Psoas muscle (tissue), 8 donors: Measurements from ENCODE around the gene APH1A. TPM values are rescaled to one million over a fixed set of nuclear protein-coding genes. Genes with fewer than 3 reads are reported as not detected.
A peak's percentile ranks its signal among the peaks of the same experiment; 100 is the strongest.

Experiments
- ATAC-seq, 4 donors: fragments of 200-7000 bp; cut with Tn5 transposase; one replicate each; pipeline ENCODE4 v1.9.1; 2020; ENCODE audit warnings: moderate library complexity in 3 of 4, mild to moderate bottlenecking in 2 of 4
- DNase-seq, 2 donors: peaks; one replicate each; pipeline ENCODE4 v3.0.0-alpha.2; 2020
- H3K27ac ChIP-seq: fragments of 200-600 bp; one replicate; pipeline ENCODE4 v1.8.0; 2022
- H3K27me3 ChIP-seq, 3 donors: fragments of 200-600 bp in 1 of 3; one replicate each; pipeline versions ENCODE4 v1.6.1 to v1.8.0; 2013 to 2022; ENCODE audit warnings: low read length in 2 of 3, mild to moderate bottlenecking in 2 of 3, moderate library complexity in 1 of 3; ENCODE audit not compliant: insufficient read depth in 3 of 3
- H3K36me3 ChIP-seq, 2 donors: fragments of 200-600 bp in 1 of 2; one replicate each; pipeline versions ENCODE4 v1.6.1 to v1.8.0; 2013 to 2022; ENCODE audit warnings: low read depth in 1 of 2, mild to moderate bottlenecking in 1 of 2, moderate library complexity in 1 of 2; ENCODE audit not compliant: insufficient read depth in 1 of 2
- H3K4me1 ChIP-seq: fragments of 200-600 bp; one replicate; pipeline ENCODE4 v1.8.0; 2022
- H3K4me3 ChIP-seq: fragments of 200-600 bp; one replicate; pipeline ENCODE4 v1.8.0; 2022; ENCODE audit warnings: mild to moderate bottlenecking
- H3K9me3 ChIP-seq: fragments of 200-600 bp; one replicate; pipeline ENCODE4 v1.8.0; 2022
- WGBS, 3 donors: extraction: QIAGEN DNeasy Blood & Tissue Kit; methylation state at CpG; one replicate each; pipeline versions ENCODE4 v1.1.6 to v1.1.7; 2013; 5-methylcytosine and 5-hydroxymethylcytosine counted together
- intact Hi-C, 2 donors: fragments of 100-400 bp; cut with DNase I; formaldehyde crosslinking; loops; one replicate each; pipeline versions ENCODE4 v1.11.0 to v1.14.2; 2022
- polyA plus RNA-seq, 3 donors: library from polyadenylated mRNA; stranded (reverse); fragments of 200-250 nt; gene quantifications; one replicate each; pipeline ENCODE4 v1.2.3, GENCODE V29; 2013
- total RNA-seq, 4 donors: library from RNA; stranded (reverse); fragmentation: NEBNext Ultra II Directional in 2 of 4; extraction: Animal tissue kit (Norgen Biotek cat#: 25700) in 2 of 4; gene quantifications; one replicate each; pipeline versions ENCODE4 v1.2.1 to v1.2.4, GENCODE V29; 2021 to 2023
- TF ChIP-seq, protein P1 (sequence below): fragments of 200-600 bp; IDR thresholded peaks from one replicate; pipeline ENCODE4 v1.8.0; 2022; ENCODE audit warnings: antibody characterized with exemption
- donor health status: healthy with polysubstance abuse.
- donor health status: DM: no; HTN: no; CAD: no; lungs with moderate emphysema.
- donor health status: Bipolar disorder and iron deficiency.
- donor health status: healthy.
- donor health status: DM: yes; HTN: yes; CAD: no.
- donor health status: DM: no; HTN: no; CAD: no.
- donor health status: DM: no; HTN: no; CAD: no.
- donor health status: DM: yes; HTN: yes; CAD: no.

APH1A gene
- total and polyA plus RNA-seq, 7 donors = 33.1 to 91.5 (median 62.3) TPM

GRCh38 chr1:150282558-150282958 is 13.7 kb upstream of the APH1A start:
- DNase-seq = no peak
- peak; percentile 41 to 63 (median 60) for ATAC-seq

DNA sequence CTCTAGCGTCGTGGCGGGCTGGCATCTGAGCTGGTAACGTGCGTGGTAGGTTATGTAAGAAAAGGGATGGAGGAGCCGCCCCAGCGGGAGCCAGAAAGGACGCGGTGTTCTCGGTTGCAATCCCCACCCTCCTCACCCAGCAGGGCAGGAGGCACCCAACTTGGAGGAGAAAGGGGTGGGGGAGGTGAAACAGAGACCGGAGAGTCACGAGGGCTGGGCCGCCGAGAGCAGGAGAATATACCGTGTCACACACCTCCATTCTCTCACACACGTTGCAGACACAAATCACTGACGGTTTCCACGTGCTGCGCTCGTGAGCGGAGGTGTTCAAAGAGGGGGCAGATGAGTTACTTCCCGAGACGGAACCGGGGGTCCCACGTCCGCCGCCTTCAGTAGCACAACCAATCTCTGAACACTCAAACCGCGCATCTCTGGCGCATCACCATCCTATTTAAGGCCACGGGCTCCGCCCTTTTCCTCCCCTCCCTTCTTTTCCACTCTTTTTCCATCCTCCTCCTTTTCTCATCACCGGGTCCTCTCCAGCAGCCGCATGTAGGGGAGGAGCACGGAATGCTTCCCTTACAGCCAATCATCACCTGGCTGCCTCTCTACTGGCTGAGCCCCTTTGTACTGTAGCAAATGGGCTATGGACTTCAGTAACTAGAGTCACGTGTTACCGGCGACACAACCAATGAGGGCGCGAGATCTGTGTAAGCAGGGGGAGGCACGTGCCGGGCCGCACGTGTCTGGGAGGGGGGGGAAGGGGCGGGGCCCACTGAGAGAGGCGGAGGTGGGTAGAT is 13.1 kb upstream of the APH1A start, which contains the start of gene CIART:
Gene CIART (plus strand): TSS at position 797 of the 800 bp plus-strand sequence. CDS start 714 bp downstream, outside the sequence.
- Histone ChIP-seq H3K27ac (peak within 1 kb of the TSS; percentile 94), H3K4me1 (peaks cover 15% of the 10 kb centered on the region), H3K4me3 (peak within 1 kb of the TSS; percentile 80), H3K36me3 (peaks cover 5 to 29% of the 10 kb centered on the region in 2 donors), H3K27me3 (no peaks in the 10 kb centered on the region), H3K9me3 (no peaks in the 10 kb centered on the region)
- DNase-seq = peak; percentile 92 to 96
- TF ChIP-seq, protein P1, sequence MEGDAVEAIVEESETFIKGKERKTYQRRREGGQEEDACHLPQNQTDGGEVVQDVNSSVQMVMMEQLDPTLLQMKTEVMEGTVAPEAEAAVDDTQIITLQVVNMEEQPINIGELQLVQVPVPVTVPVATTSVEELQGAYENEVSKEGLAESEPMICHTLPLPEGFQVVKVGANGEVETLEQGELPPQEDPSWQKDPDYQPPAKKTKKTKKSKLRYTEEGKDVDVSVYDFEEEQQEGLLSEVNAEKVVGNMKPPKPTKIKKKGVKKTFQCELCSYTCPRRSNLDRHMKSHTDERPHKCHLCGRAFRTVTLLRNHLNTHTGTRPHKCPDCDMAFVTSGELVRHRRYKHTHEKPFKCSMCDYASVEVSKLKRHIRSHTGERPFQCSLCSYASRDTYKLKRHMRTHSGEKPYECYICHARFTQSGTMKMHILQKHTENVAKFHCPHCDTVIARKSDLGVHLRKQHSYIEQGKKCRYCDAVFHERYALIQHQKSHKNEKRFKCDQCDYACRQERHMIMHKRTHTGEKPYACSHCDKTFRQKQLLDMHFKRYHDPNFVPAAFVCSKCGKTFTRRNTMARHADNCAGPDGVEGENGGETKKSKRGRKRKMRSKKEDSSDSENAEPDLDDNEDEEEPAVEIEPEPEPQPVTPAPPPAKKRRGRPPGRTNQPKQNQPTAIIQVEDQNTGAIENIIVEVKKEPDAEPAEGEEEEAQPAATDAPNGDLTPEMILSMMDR = no peak
- 0 to 1% (median 0%) methylated on average over 42 to 46 of the region's 46 CpGs for WGBS, 3 donors
- peak; percentile 93 to 96 (median 95) for ATAC-seq
- intact Hi-C loops = loop anchor here in 1 of 2 donors (1.0 to 5.0 kb wide), 2 partner anchors 27 to 45 kb away; partner anchors contain the start of gene ANP32E

More at GRCh38 chr1:150282558-150282958, 13.7 kb upstream of the APH1A start:
- intact Hi-C loops = loop anchor here in 1 of 2 donors (5.0 kb wide), 1 partner anchor 45 kb away; the partner anchor contains the start of gene ANP32E
- TF ChIP-seq, protein P1 = no peak
- no peaks in the 10 kb centered on the region for H3K9me3 ChIP-seq
- peak overlapping the region; percentile 80 for H3K4me3 ChIP-seq
- H3K27ac ChIP-seq = peak overlapping the region; percentile 94
- peaks cover 5 to 35% of the 10 kb centered on the region in 2 donors for H3K36me3 ChIP-seq
- no peaks in the 10 kb centered on the region for H3K27me3 ChIP-seq
- peaks cover 15% of the 10 kb centered on the region for H3K4me1 ChIP-seq
- WGBS, 3 donors = 2 to 4% (median 4%) methylated on average over 21 of the region's 21 CpGs

GRCh38 chr1:150281221-150281757 is 12.5 kb upstream of the APH1A start:
- WGBS, 3 donors = 2 to 3% (median 2%) methylated on average over 15 of the region's 15 CpGs
- Histone ChIP-seq H3K4me3 (peak overlapping the region; percentile 80), H3K27me3 (no peaks in the 10 kb centered on the region), H3K36me3 (peaks cover 3 to 22% of the 10 kb centered on the region in 2 donors), H3K4me1 (peaks cover 15% of the 10 kb centered on the region), H3K27ac (peak overlapping the region; percentile 94), H3K9me3 (no peaks in the 10 kb centered on the region)
- ATAC-seq (peak; percentile 47 to 70 (median 66)), DNase-seq (peak; percentile 70 to 85)
- TF ChIP-seq, protein P1 = peak; percentile 77
- intact Hi-C loops = loop anchor here in 1 of 2 donors (1.0 to 5.0 kb wide), 2 partner anchors 26 to 44 kb away; partner anchors contain the start of gene ANP32E

GRCh38 chr1:150280138-150280707 is 11.4 kb upstream of the APH1A start:
- intact Hi-C loops = loop anchor here (1.0 to 5.0 kb wide), 2 partner anchors 25 to 43 kb away; partner anchors contain the start of gene ANP32E (in 1 of the 2)
- H3K27me3 ChIP-seq = no peaks in the 10 kb centered on the region
- no peaks in the 10 kb centered on the region for H3K9me3 ChIP-seq
- H3K36me3 ChIP-seq = peaks cover 3 to 11% of the 10 kb centered on the region in 2 donors
- WGBS, 3 donors = 77 to 86% (median 79%) methylated on average over 6 of the region's 6 CpGs
- peaks cover 15% of the 10 kb centered on the region for H3K4me1 ChIP-seq
- peak overlapping the region; percentile 94 for H3K27ac ChIP-seq
- TF ChIP-seq, protein P1 = no peak
- ATAC-seq = no peak
- no peak for DNase-seq
- H3K4me3 ChIP-seq = no peak overlapping the region
